ENCODE data around the gene STAMBPL1.

The STAMBPL1 gene

DNA sequence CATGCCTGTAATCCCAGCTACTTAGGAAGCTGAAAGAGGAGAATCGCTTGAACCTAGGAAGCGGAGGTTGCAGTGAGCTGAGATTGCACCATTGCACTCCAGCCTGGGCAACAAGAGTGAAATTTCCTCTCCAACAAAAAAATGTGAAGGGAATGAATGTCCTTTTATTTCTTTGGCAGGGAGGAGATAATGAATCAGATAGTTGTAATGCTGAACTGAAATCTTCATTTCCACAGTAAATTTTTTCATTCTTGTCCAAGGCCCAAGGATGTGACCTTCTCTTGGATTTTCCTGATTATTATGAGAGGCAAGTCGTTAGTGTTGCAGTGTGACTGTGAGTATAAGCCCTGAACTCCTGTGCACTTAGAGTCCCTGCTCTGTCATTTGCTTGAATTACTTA lies 13.6 kb downstream of the STAMBPL1 start:
- H3K36me3 Mint-ChIP-seq (ENCODE audit: low read depth), result no peaks in the 10 kb centered on the region
- no peaks in the 10 kb centered on the region for H3K9me3 Mint-ChIP-seq
- TF ChIP-seq CTCF (IDR thresholded peaks at IDR 0.05), result no peak
- H3K27me3 Mint-ChIP-seq (ENCODE audit: low read depth, poor library complexity), result peaks cover 9% of the 10 kb centered on the region
- peaks cover 10% of the 10 kb centered on the region for H3K4me1 Mint-ChIP-seq
- H3K4me3 Mint-ChIP-seq, result no peak overlapping the region
- no peak overlapping the region for H3K27ac Mint-ChIP-seq
- DNase-seq, result no peak

DNA sequence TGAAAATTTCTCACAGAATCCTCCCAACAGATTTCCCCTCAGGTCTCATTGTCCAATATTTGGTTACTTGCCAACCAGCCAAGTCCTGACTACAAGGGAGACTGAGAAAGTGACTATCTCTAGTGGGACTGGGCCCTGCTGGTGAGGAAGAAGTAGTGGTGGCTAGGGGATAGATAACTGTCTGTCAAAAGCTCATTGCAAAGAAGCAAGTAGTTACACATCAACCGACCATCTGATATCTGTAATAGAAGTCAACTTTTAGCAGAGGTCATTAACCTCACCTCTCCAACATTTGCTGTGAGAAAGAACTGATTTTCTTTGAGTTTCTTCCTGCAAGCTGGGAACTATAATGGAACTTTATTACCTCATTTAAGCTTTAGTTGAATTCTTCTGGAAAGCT lies 15.2 kb downstream of the STAMBPL1 start:
- Mint-ChIP-seq H3K27me3 (ENCODE audit: low read depth, poor library complexity) (peaks cover 11% of the 10 kb centered on the region), H3K27ac (no peak overlapping the region), H3K4me1 (peaks cover 14% of the 10 kb centered on the region), H3K4me3 (no peak overlapping the region), H3K9me3 (no peaks in the 10 kb centered on the region), H3K36me3 (ENCODE audit: low read depth) (no peaks in the 10 kb centered on the region)
- DNase-seq, result no peak
- TF ChIP-seq CTCF (IDR thresholded peaks at IDR 0.05), result no peak

- DNase-seq, result no peak
- no peak for TF ChIP-seq CTCF (IDR thresholded peaks at IDR 0.05)
- Mint-ChIP-seq H3K36me3 (ENCODE audit: low read depth) (no peaks in the 10 kb centered on the region), H3K27ac (no peak overlapping the region), H3K27me3 (ENCODE audit: low read depth, poor library complexity) (peaks cover 7% of the 10 kb centered on the region), H3K9me3 (no peaks in the 10 kb centered on the region), H3K4me1 (peaks cover 14% of the 10 kb centered on the region), H3K4me3 (no peak overlapping the region)
Observed at GRCh38 chr10:88896372-88896993, 16.4 kb downstream of the STAMBPL1 start.

- peaks cover 14% of the 10 kb centered on the region for H3K4me1 Mint-ChIP-seq
- H3K36me3 Mint-ChIP-seq (ENCODE audit: low read depth), result no peaks in the 10 kb centered on the region
- H3K4me3 Mint-ChIP-seq, result no peak overlapping the region
- H3K27me3 Mint-ChIP-seq (ENCODE audit: low read depth, poor library complexity), result peaks cover 7% of the 10 kb centered on the region
- peak overlapping the region; percentile 15 for H3K27ac Mint-ChIP-seq
- TF ChIP-seq CTCF (IDR thresholded peaks at IDR 0.05), result no peak
- H3K9me3 Mint-ChIP-seq, result no peaks in the 10 kb centered on the region
- DNase-seq, result no peak
Observed at GRCh38 chr10:88896994-88897853, 17.2 kb downstream of the STAMBPL1 start.

DNA sequence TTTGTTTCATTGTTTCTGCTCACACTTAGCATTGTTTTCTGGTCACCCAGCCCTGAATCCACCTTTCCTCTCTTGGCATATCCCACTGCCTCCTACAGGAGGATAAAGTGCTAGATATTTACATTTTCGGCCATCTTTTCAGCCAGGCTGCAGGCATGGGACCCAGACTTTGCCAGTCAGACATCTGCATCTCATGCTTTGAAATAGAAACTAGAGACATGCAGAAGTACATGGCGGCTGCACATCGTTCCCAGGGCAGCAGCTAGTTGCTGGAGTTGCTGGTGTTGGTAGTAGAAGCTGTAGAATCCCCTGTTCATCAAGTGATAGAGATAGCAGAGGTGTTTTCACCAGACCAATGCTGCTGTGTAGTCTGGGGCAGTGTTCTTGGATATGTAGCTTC lies 18.7 kb downstream of the STAMBPL1 start:
- Mint-ChIP-seq H3K9me3 (no peaks in the 10 kb centered on the region), H3K4me1 (peaks cover 14% of the 10 kb centered on the region), H3K4me3 (no peak overlapping the region), H3K27me3 (ENCODE audit: low read depth, poor library complexity) (peaks cover 6% of the 10 kb centered on the region), H3K36me3 (ENCODE audit: low read depth) (no peaks in the 10 kb centered on the region), H3K27ac (no peak overlapping the region)
- DNase-seq, result no peak
- TF ChIP-seq CTCF (IDR thresholded peaks at IDR 0.05), result no peak
